BE2C (cell line): ENCODE measurements around the gene SIGLEC9.

Experiments
- DNase-seq: peaks from one replicate; pipeline ENCODE4 v3.0.0-alpha.2; 2020
- H3K27me3 ChIP-seq: fragments of 250-450 bp; sonication (Bioruptor Pico); 2 replicates; pipeline ENCODE4 v1.5.1; 2020; ENCODE audit warnings: mild to moderate bottlenecking
- H3K36me3 ChIP-seq: fragments of 250-450 bp; sonication (Bioruptor Pico); 2 replicates; pipeline ENCODE4 v1.5.1; 2020; ENCODE audit warnings: mild to moderate bottlenecking
- H3K4me1 ChIP-seq: fragments of 250-450 bp; sonication (Bioruptor Pico); 2 replicates; pipeline ENCODE4 v1.5.1; 2020
- H3K4me3 ChIP-seq: 2 replicates; pipeline ENCODE4 v1.5.1; 2011; ENCODE audit warnings: low read depth, low read length
- H3K9me3 ChIP-seq: fragments of 250-450 bp; sonication (Bioruptor Pico); 2 replicates; pipeline ENCODE4 v1.5.1; 2020
- TF ChIP-seq, protein P1 (sequence below): IDR thresholded peaks from 2 replicates; pipeline ENCODE4 v1.5.1; 2012; ENCODE audit warnings: mild to moderate bottlenecking, low read depth, low read length

Gene SIGLEC9

GRCh38 chr19:51093510-51094345 lies 31.0 kb upstream of the SIGLEC9 start:
- TF ChIP-seq, protein P1, sequence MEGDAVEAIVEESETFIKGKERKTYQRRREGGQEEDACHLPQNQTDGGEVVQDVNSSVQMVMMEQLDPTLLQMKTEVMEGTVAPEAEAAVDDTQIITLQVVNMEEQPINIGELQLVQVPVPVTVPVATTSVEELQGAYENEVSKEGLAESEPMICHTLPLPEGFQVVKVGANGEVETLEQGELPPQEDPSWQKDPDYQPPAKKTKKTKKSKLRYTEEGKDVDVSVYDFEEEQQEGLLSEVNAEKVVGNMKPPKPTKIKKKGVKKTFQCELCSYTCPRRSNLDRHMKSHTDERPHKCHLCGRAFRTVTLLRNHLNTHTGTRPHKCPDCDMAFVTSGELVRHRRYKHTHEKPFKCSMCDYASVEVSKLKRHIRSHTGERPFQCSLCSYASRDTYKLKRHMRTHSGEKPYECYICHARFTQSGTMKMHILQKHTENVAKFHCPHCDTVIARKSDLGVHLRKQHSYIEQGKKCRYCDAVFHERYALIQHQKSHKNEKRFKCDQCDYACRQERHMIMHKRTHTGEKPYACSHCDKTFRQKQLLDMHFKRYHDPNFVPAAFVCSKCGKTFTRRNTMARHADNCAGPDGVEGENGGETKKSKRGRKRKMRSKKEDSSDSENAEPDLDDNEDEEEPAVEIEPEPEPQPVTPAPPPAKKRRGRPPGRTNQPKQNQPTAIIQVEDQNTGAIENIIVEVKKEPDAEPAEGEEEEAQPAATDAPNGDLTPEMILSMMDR: no peak
- no peaks in the 10 kb centered on the region for H3K4me1 ChIP-seq
- no peak for DNase-seq
- H3K36me3 ChIP-seq: no peaks in the 10 kb centered on the region; the same call in 1 of the 2 replicates
- no peaks in the 10 kb centered on the region for H3K9me3 ChIP-seq
- H3K27me3 ChIP-seq: no peaks in the 10 kb centered on the region; the same call in 1 of the 2 replicates
- no peak overlapping the region for H3K4me3 ChIP-seq

- H3K4me3 ChIP-seq: no peak overlapping the region
- no peaks in the 10 kb centered on the region; the same call in 1 of the 2 replicates for H3K27me3 ChIP-seq
- TF ChIP-seq, protein P1: peak; percentile 72
- no peaks in the 10 kb centered on the region; the same call in 1 of the 2 replicates for H3K36me3 ChIP-seq
- no peaks in the 10 kb centered on the region for H3K9me3 ChIP-seq
- peak; percentile 63 for DNase-seq
- no peaks in the 10 kb centered on the region for H3K4me1 ChIP-seq
Observed at GRCh38 chr19:51094696-51095279, 29.9 kb upstream of the SIGLEC9 start.

DNA sequence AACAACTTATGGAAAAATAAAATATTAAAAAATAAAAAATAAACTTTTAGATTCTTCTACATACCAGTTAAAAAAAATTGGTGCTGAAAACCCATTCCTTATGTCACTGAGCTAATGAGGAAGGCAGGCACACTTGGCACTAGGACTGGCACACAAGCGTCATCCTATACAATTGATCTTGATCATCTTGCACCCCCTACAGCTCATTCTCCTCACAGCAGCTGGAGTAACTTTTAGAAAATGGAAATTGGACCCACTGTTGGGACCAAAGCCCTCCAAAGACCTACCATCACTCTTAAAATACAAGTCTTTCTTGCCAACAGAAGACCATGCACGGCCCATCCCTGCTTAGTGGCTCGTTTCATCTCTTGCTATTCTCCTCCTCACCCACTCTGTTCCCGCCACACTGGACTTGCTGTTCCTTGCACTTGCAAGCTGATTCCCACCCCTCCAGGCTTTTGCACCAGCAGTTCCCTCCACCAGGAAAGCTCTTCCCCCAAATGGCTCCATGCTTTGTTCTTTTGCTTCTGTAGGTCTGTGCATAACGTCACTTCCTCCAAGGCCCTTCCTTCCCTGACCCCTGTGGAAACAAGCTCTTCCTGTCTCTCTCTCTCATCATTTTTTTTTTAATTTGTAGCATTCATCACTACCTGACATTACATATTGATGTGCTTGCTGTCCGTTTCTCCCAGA lies 28.1 kb upstream of the SIGLEC9 start:
- Histone ChIP-seq H3K36me3 (no peaks in the 10 kb centered on the region; the same call in none of the 2 replicates), H3K4me1 (no peaks in the 10 kb centered on the region), H3K27me3 (no peaks in the 10 kb centered on the region; the same call in 1 of the 2 replicates), H3K9me3 (no peaks in the 10 kb centered on the region), H3K4me3 (no peak overlapping the region)
- TF ChIP-seq, protein P1: peak; percentile 43
- no peak for DNase-seq

DNA sequence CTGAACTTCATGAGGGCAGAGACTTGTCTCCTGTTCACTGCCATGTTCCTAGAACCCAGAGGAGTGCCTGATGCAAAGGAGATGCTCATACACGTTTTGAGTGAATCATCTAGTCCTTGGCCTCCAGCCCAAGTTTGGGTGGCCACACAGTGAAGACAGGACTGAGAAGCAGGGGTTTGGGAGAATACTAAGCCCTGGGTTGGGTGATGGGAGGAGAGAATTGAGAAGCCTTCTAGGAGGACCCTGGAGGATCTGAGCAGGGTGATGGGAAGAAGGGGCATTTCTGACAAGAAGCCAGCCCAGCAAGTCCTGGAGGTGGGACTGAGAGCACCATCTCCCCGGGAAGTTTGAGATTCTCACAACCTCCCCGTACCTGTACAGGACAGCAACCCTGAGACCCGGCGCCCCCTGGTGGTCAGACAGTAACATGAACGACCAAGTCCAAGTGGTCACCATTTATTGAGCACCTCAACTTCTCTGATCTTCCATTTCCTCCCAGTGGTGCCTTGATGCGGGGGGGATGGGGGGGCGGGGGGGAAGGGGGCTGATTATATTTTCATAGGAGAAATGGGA lies 27.5 kb upstream of the SIGLEC9 start:
- TF ChIP-seq, protein P1: peak; percentile 73
- peaks cover 4% of the 10 kb centered on the region for H3K36me3 ChIP-seq
- peak; percentile 75 for DNase-seq
- H3K27me3 ChIP-seq: no peaks in the 10 kb centered on the region; the same call in 1 of the 2 replicates
- H3K4me1 ChIP-seq: no peaks in the 10 kb centered on the region
- H3K9me3 ChIP-seq: no peaks in the 10 kb centered on the region
- H3K4me3 ChIP-seq: no peak overlapping the region

DNA sequence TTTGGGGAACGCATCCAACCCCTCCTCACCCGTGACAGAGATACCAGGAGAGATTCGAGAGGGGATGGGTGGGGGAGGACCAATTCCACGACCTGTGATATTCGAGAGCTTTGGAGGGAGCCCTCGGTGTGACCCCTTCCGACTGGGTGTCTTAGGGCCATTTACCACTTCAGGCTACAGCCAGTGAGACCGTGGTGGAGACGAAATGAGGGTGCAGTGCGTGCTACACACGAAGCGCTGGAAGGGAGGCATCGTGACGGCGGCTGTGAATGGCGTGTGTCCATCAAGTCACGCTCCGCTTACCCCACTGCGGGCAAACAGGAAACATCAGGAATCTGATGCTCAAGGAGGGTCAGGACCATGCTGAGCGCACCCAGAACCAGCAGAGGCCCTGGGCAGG lies 26.9 kb upstream of the SIGLEC9 start:
- H3K4me1 ChIP-seq: no peaks in the 10 kb centered on the region

More for the DNA sequence above, 26.9 kb upstream of the SIGLEC9 start:
- DNase-seq: no peak
- H3K9me3 ChIP-seq: no peaks in the 10 kb centered on the region
- H3K4me3 ChIP-seq: no peak overlapping the region
- TF ChIP-seq, protein P1: no peak
- H3K36me3 ChIP-seq: peaks cover 9% of the 10 kb centered on the region
- no peaks in the 10 kb centered on the region; the same call in 1 of the 2 replicates for H3K27me3 ChIP-seq
